GM21423 (cell line): Measurements from ENCODE around the gene JAG1.
A peak's percentile ranks its signal among the peaks of the same experiment; 100 is the strongest.

ENCODE experiments used
- ATAC-seq: cut with Tn5 transposase; IDR thresholded peaks from one replicate; pipeline ENCODE4 v1.9.1; 2021; ENCODE audit warnings: mild to moderate bottlenecking, moderate library complexity; ENCODE audit not compliant: unreplicated experiment

The JAG1 gene

DNA sequence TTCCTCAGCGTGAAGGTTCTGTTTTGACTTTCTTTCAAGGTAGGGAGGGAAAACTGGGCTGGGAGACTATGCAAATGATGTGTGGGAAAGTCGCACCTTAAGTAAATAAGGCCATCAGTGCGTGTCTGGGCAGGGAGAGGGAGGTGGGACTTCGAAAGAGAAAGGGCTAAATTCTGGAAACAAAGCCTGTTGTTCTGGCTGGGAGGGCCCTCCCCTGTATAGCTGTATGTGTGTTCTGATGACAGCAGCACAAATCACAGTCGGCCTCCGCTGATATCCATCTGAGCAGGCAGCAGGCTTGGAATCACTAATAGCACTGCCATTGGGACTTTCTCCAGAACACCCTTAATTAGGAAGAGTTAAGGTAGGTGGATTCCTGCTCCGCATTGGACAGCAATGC, 19.2 kb downstream of the JAG1 start:
- ATAC-seq: peak; percentile 66

DNA sequence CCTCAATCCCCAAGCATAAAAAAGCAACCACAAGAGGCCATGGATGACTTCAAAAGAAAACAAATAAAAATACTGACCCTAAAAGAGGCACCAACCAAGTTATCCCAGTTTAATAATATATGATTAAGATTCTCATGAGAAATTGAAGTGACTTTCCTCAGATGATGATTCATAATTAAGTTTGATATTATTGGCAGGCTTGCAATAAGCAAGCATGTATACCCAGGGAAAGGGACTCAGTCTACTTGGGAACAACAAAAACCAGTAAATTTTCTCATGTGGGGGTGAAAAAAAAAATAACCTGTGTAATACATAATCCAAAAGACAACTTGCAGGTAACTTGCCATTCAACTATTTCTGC, 19.6 kb downstream of the JAG1 start:
- ATAC-seq: no peak

GRCh38 chr20:10653599-10654249, 20.1 kb downstream of the JAG1 start:
- ATAC-seq: peak; percentile 53

GRCh38 chr20:10652660-10653261, 21.0 kb downstream of the JAG1 start:
- ATAC-seq: no peak

DNA sequence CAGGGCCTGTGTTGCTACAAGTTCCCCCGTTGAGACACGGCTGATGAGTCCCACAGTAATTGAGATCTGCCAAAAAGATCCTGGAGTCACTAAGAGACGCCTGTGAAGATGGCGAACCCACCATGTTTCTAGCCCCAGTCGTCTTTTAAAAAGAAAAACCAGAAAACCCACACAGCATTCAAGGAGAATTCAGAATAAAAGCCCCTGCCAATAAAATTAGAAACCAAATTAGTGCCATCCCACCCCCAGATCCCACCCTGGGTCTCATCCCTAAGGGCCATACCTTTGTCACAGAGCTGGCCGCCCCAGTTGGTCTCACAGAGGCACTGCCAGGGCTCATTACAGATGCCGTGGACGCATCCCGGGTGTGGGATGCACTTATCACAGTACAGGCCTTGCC, 21.6 kb downstream of the JAG1 start:
- no peak for ATAC-seq

DNA sequence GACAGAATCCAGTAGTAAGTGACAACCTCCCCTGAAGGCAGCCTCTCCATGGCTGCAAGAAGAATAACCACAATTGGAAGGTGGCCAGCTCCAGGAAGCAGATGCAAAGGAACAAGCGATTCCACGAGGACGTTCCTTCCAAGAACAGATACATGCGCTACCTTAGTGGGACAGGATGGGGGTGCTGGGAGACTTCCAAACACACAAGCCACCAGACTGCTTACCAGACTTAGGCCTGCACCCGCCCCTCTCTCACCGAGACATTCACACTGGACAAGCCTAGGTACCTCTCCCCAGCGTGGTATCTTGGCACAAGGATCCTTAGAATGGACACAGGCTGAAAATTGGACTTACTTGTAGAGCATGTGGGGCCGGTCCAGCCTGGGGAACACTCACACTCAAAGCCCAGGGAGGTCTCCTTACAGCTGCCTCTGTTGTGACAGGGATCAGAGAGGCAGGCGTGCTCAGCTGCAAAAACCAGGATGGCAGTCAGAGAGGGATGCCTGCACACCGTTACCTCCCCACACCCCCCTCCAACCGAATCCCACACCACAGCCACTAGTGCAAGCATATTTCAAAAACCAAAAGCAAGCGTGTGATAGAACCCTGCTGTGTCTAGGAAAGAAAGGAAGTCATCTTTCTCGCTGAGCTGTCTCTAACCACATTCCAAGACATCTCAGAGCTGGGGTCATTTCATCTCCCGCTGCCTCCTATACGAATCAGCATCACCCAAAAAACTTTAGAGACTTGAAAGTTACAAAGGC, 22.4 kb downstream of the JAG1 start:
- ATAC-seq: no peak

DNA sequence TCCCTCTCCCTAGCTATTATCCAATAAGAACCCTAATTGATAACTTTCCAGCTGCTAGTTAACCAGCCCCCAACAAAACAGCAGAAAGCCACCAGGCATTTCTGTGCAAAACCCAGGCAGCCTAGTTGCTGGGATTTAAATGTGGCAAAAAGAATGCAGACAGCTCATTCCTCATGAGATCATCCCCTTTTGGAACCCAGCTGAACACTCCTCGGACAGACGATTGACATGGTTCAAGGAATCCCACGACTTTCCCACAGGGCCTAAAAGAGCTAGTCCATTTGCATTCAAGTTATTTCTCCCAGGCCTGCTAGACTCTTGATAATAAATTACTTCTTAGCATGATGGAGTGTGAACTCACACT, 24.0 kb downstream of the JAG1 start:
- ATAC-seq: no peak

DNA sequence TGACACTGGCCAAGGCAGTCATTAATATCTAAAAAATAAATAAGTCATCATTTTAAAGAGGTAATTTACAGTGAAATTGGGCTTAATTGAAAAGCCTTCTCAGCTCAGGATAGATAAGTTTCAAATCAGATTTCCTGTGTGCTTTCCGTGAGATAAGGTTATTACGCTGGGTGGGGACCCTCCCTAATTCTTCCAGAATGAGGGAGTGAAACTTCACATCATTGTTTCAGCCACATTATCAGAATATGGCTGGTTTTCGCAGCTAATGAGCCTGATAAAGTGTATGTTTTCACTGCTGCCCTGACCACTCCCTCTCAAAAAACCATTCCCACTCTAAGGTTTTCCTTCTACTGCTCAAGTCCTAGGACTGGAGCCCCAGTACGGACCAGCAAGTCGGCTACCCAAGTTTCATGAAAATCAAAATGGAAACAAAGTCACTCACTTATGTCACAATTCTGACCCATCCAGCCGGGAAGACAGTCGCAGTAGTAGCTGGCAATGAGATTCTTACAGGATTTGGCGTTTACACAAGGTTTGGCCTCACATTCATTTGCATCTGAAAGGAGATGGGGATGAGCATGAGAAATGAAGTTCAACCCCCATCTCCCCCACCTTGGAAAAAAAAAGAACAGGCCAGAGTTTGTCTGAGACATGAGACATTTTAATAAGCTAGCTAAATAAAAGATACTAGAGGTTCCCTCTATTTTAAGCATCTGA, 24.6 kb downstream of the JAG1 start:
- ATAC-seq: no peak

DNA sequence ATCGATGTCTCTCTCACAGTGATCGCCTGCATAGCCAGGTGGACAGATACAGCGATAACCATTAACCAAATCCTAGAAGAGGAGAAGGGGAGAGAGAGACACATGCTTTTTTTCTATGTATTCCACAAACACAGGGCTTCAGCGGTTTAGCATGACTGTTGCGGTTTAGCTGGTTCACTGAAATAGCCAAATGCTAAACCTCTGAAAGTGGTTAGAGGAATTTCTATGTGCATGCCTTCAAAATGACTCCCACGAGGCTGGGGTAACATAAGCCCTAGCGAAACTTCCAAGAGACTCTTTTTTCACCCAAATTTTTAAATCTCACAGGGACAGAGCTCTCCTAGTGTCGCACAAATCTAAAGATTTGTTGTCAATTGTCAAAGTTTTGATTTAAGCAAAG, 25.1 kb downstream of the JAG1 start:
- no peak for ATAC-seq

DNA sequence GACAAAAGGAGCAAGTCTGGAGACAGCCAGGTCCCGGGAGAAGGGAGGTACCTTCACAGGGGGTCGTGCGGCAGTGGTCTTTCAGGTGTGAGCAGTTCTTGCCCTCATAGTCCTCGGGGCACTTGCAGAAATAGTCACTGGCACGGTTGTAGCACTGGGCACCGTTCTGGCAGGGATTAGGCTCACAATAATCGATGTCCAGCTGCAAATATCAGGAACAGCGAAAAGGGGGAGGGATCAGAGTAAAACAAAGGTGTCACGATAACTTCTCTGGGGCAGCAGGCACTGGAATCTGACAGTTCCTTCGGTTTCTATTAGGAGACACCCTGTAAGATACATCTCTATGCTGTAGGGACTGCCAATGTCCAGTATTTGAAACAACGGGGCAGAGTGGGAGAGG, 25.9 kb downstream of the JAG1 start:
- no peak for ATAC-seq

GRCh38 chr20:10647471-10647870, 26.3 kb downstream of the JAG1 start:
- ATAC-seq: no peak

DNA sequence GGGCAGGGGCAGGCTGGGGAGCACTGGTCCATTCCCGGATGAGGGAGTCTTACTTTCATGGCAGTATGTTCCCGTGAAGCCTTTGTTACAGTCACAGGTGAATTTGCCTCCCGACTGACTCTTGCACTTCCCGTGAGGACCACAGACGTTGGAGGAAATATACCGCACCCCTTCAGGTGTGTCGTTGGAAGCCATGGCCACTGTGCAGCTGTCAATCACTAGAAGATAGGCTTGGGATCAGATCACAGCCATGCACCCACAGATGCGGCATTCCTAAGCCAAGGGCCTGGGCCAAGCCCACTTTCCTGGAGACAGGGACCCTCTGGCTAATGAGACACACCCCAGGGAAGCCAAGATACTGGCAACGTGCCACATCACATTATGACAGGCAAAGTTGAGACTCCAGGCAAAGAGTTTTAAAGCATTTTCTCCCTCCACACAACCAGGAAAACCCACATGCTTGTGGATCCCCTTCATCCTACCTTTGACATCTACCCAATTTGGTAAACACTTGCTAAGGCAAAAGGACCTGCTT, 26.8 kb downstream of the JAG1 start:
- ATAC-seq: no peak

GRCh38 chr20:10646006-10646405, 27.8 kb downstream of the JAG1 start:
- no peak for ATAC-seq

DNA sequence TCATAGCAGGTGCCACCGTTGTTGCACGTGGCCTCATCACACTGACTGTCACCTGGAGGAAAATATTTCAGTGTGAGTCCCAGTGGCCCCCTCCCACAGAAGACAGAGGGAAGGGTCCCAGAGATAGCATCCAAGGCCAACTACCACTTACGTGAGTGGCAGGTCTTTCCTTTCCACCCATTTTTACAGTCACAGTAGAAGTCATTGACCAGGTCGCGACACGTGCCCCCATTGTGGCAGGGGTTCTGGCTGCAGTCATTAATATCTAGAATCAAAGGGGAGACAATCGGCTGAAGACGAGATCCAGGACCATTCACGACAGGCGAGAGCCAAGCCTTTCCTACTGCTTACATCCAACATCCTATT, 28.6 kb downstream of the JAG1 start:
- ATAC-seq: no peak

GRCh38 chr20:10644458-10645204, 29.2 kb downstream of the JAG1 start:
- peak; percentile 67 for ATAC-seq

DNA sequence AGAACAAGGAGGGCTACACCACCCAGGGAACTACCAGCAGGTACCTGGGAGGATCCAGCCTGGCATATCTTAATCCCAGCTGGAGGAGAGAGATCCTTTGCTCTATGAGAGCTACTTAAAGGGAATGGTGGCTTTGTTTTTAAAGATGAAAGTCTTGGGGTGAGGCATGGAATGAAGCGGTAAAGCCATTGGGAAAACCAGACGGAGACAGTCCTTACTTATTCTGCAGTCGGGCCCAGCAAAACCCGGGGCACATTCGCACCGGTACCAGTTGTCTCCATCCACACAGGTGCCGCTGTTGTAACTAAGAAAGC, 30.3 kb downstream of the JAG1 start:
- ATAC-seq: no peak

DNA sequence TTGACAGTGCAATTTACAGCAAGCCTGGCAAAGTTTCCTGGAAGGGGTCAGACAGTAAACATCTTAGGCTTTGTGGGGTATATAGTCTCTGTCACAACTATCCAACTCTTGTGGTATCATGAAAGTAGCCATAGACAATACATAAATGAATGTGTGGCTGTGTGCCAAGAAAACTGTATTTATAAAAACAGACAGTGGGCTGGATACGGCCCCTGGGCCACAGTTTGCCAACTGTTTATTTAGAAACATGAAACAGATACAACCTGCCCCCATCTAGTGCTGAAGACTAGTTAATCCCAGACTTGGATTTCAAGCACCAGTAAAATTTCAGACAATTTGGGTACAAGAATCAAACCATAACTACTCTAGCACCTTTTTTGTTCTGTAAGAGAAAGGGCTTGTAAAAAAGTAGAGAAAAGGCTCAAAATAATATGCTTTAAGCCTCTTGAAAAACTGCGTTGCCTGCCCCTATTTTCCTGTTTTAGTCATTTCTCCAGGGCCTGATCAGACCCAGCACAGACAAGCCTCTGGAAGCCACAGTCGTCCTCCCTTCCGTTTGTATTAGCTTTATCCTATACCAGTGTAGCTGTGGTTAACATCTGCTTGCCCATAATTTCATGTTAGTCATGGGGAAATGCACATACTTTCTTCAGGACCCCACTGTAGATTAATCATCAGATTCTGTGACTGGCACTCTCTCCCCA, 30.8 kb downstream of the JAG1 start:
- ATAC-seq: no peak

DNA sequence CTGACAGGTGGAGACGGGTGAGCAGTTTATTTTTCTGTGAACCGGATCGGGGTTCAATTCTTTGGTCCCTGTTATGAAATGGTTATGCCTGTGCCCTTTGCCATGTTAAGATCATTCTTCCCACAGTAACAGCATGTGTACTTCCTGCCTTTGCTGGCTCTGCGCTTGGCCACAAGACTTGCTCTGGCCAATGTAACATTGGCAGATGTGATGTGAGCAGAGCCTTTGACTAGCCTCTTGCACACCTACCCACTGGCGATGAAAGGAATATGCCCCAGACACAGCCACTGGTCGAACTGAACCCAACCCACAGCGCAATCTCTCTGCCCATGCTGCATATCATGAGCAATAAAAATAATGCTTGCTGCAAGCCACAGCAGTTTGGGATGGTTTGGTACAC, 31.9 kb downstream of the JAG1 start:
- ATAC-seq: no peak

DNA sequence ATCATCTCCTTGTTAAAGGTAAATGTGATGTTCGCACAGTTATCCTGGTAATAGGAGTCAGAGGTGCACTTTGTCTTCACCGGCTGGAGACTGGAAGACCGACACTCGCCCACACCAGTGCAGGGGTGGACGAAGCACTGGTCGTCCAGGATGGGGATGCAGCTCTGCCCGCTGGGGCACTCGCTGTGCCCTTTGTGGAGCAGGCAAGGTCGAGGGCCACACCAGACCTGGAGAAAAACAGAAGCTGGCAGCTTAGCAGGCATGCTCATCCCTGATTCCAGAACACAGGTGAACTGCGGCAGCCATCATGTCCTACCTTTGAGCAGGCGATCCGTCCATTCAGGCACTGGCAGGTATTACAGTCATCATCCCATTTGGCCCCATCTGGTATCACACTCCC, 32.3 kb downstream of the JAG1 start:
- no peak for ATAC-seq

DNA sequence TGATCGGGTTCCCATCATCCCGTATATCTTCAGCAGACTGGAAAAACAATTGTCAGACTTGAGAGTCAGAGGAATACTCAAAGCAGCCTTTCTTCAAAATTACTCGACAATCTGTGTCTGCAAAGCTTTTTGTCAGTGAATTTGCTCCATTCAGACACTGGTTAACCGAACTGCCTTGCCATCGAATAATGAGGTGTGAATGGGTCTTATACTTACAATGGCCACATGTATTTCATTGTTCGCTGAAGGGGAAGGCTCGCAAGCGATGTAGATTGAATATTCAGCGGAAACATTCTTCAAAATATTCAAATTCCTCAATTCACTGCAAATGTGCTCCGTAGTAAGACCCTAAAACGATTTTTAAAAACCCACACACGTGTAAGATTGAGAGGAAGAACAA, 32.9 kb downstream of the JAG1 start:
- ATAC-seq: no peak
